ENCODE measurements around the gene CLDN20.

- TF ChIP-seq CTCF (IDR thresholded peaks at IDR 0.05; ENCODE audit: insufficient read depth, low read length, poor library complexity, severe bottlenecking) (no peak), EZH2phosphoT487 (conservative IDR thresholded peaks at IDR 0.05; ENCODE audit: low read length) (no peak)
These were observed 44.5 kb upstream of the CLDN20 start for GRCh38 chr6:155219299-155219698.

Data from SU-DHL-6 (cell line).